ENCODE results near the gene IGSF21. TPM values are rescaled to one million over a fixed set of nuclear protein-coding genes. Genes with fewer than 3 reads are reported as not detected.

Gene IGSF21
- total RNA-seq, 2 experiments from 2014 or later: not detected

GRCh38 chr1:18320051-18320450 lies 212.5 kb downstream of the IGSF21 start:
- H3K4me3 Mint-ChIP-seq: no peak overlapping the region
- H3K36me3 Mint-ChIP-seq (ENCODE audit: low read depth): no peaks in the 10 kb centered on the region
- CTCF ChIA-PET: no interaction called here
- TF ChIP-seq CTCF (IDR thresholded peaks at IDR 0.05): no peak
- H3K9me3 Mint-ChIP-seq: no peaks in the 10 kb centered on the region
- H3K27me3 Mint-ChIP-seq: peaks cover 22% of the 10 kb centered on the region
- ATAC-seq (no peak), DNase-seq (no peak)
- intact Hi-C loops (cut with micrococcal nuclease): no loop called here
- POLR2A ChIA-PET: no interaction called here
- no peaks in the 10 kb centered on the region for H3K4me1 Mint-ChIP-seq (ENCODE audit: low read depth)
- no peak overlapping the region for H3K27ac Mint-ChIP-seq

DNA sequence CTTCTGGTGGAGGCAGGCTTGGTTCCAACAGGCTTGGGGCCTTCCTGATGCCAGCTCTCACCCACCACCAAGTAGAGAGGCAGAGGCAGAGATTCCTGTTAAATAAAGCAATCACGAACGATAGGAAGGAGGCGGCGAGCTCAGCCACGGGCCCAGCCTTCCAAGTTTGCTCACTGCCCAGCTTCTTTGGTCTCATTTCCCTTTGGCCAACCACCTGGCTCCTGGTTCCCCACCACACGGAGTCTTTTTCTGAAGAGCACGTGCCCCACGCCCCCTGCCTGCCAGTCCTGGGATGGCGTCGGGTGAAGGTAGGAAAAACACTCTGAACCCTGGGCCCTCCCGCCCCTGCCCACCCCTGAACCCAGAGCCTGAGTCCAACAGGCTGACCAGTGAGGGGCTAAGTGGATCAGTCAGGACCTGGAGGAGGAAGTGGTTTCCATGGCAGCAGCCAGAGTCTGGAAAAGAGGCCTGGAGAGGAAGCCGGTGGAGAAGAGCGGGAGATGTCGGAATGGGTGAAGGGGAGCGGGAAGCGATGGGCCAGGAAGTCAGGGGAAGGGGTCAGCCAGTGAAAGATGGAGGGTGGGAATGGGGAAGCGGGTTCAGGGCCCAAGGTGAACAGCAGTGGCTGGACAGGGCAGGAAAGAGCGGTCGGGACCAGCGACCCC lies 214.9 kb downstream of the IGSF21 start:
- intact Hi-C loops (cut with micrococcal nuclease): no loop called here
- Mint-ChIP-seq H3K4me1 (ENCODE audit: low read depth) (no peaks in the 10 kb centered on the region), H3K27ac (no peak overlapping the region), H3K36me3 (ENCODE audit: low read depth) (no peaks in the 10 kb centered on the region), H3K4me3 (no peak overlapping the region), H3K9me3 (no peaks in the 10 kb centered on the region), H3K27me3 (peaks cover 20% of the 10 kb centered on the region)
- peak; percentile 46 for TF ChIP-seq CTCF (IDR thresholded peaks at IDR 0.05)
- ATAC-seq (no peak), DNase-seq (peak; percentile 10)
- POLR2A ChIA-PET: interaction anchor here (0.6 kb wide), 1 partner anchor 1177 kb away, joined by 3 read pairs; no protein-coding TSS in a partner anchor
- CTCF ChIA-PET: interaction anchor here (0.7 to 1.7 kb wide), 2 partner anchors 22 to 23 kb away, joined by 3 to 5 read pairs; no protein-coding TSS in a partner anchor

GRCh38 chr1:18323259-18323658 lies 215.7 kb downstream of the IGSF21 start:
- no peaks in the 10 kb centered on the region for H3K36me3 Mint-ChIP-seq (ENCODE audit: low read depth)
- ChIA-PET POLR2A (no interaction called here), CTCF (interaction anchor here (1.2 kb wide), 1 partner anchor 11 kb away, joined by 3 read pairs; no protein-coding TSS in a partner anchor)
- H3K4me1 Mint-ChIP-seq (ENCODE audit: low read depth): no peaks in the 10 kb centered on the region
- no peak overlapping the region for H3K4me3 Mint-ChIP-seq
- DNase-seq (no peak), ATAC-seq (no peak)
- no peaks in the 10 kb centered on the region for H3K9me3 Mint-ChIP-seq
- H3K27me3 Mint-ChIP-seq: peaks cover 20% of the 10 kb centered on the region
- no peak for TF ChIP-seq CTCF (IDR thresholded peaks at IDR 0.05)
- no peak overlapping the region for H3K27ac Mint-ChIP-seq
- intact Hi-C loops (cut with micrococcal nuclease): no loop called here

DNA sequence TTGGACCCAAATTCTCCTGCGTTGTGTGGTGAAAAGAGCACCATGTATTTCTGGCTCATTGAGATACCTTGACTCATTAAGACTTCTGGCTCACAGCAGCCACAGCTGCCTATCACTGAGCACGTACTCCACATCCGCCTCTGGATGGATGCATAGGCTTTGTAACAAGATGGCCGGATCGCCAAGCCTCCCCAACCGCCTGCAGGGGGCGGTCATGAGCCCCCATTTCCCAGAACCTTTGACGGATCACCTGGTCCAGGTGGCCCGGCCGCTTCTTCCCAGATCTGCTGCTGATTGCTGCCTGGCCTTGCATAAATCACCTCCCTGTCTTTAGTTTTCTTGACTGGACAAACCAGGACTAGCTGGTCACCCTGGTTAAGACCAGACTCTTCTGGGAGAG lies 216.6 kb downstream of the IGSF21 start:
- ChIA-PET CTCF (interaction anchor here (1.2 to 1.5 kb wide), 2 partner anchors 12 to 257 kb away, joined by 3 read pairs; no protein-coding TSS in a partner anchor), POLR2A (no interaction called here)
- Mint-ChIP-seq H3K9me3 (no peaks in the 10 kb centered on the region), H3K27ac (no peak overlapping the region), H3K4me1 (ENCODE audit: low read depth) (no peaks in the 10 kb centered on the region), H3K4me3 (no peak overlapping the region), H3K27me3 (peaks cover 20% of the 10 kb centered on the region), H3K36me3 (ENCODE audit: low read depth) (no peaks in the 10 kb centered on the region)
- TF ChIP-seq CTCF (IDR thresholded peaks at IDR 0.05): no peak
- ATAC-seq (no peak), DNase-seq (no peak)
- intact Hi-C loops (cut with micrococcal nuclease): no loop called here

- Mint-ChIP-seq H3K27me3 (peaks cover 20% of the 10 kb centered on the region), H3K36me3 (ENCODE audit: low read depth) (no peaks in the 10 kb centered on the region)
Measured at GRCh38 chr1:18325136-18325535, 217.5 kb downstream of the IGSF21 start.

More at GRCh38 chr1:18325136-18325535, 217.5 kb downstream of the IGSF21 start:
- DNase-seq (no peak), ATAC-seq (no peak)
- POLR2A ChIA-PET: no interaction called here
- CTCF ChIA-PET: interaction anchor here (1.5 kb wide), 1 partner anchor 256 kb away, joined by 3 read pairs; no protein-coding TSS in a partner anchor
- intact Hi-C loops (cut with micrococcal nuclease): no loop called here
- no peak overlapping the region for H3K27ac Mint-ChIP-seq
- H3K9me3 Mint-ChIP-seq: no peaks in the 10 kb centered on the region
- no peak overlapping the region for H3K4me3 Mint-ChIP-seq
- no peak for TF ChIP-seq CTCF (IDR thresholded peaks at IDR 0.05)
- no peaks in the 10 kb centered on the region for H3K4me1 Mint-ChIP-seq (ENCODE audit: low read depth)

Measured in activated CD8-positive, alpha-beta T cell treated with anti-CD3 and anti-CD28 coated beads for 36 hours (primary cell).